ENCODE results near the gene ZNF24.

- no peak for TF ChIP-seq CTCF (conservative IDR thresholded peaks at IDR 0.05; ENCODE audit: low read depth in 2 of 2)
- TF ChIP-seq NANOG (IDR thresholded peaks at IDR 0.05; ENCODE audit: borderline replicate concordance) = no peak
- TF ChIP-seq EZH2 (IDR thresholded peaks at IDR 0.05; ENCODE audit: low read depth, unreplicated experiment) = no peak
- TF ChIP-seq EZH2phosphoT487 (IDR thresholded peaks at IDR 0.05; ENCODE audit: unreplicated experiment) = no peak
- TF ChIP-seq REST (IDR thresholded peaks at IDR 0.05; ENCODE audit: unreplicated experiment) = no peak
- TF ChIP-seq POLR2AphosphoS5 (IDR thresholded peaks at IDR 0.05; ENCODE audit: low read depth) = no peak
- no peak for TF ChIP-seq CREB1 (CRISPR knock-in tag; IDR thresholded peaks at IDR 0.05; ENCODE audit: low read depth)
- TF ChIP-seq ZNF462 (CRISPR knock-in tag; IDR thresholded peaks at IDR 0.05) = no peak
- no peak for TF ChIP-seq JUNB (IDR thresholded peaks at IDR 0.05; ENCODE audit: unreplicated experiment)
- no peak for TF ChIP-seq ZNF331 (CRISPR knock-in tag; IDR thresholded peaks at IDR 0.05; ENCODE audit: low read depth)
- TF ChIP-seq ZNF114 (CRISPR knock-in tag; IDR thresholded peaks at IDR 0.05) = no peak
Measured at GRCh38 chr18:35374708-35375107, 30.5 kb upstream of the ZNF24 start.
